ENCODE data around the gene SPTLC1.
"Not testable (repeated sequence)": the region's sequence is repeated elsewhere in the genome, so short reads cannot be mapped to it uniquely, and the experiment has no call there.

The SPTLC1 gene

DNA sequence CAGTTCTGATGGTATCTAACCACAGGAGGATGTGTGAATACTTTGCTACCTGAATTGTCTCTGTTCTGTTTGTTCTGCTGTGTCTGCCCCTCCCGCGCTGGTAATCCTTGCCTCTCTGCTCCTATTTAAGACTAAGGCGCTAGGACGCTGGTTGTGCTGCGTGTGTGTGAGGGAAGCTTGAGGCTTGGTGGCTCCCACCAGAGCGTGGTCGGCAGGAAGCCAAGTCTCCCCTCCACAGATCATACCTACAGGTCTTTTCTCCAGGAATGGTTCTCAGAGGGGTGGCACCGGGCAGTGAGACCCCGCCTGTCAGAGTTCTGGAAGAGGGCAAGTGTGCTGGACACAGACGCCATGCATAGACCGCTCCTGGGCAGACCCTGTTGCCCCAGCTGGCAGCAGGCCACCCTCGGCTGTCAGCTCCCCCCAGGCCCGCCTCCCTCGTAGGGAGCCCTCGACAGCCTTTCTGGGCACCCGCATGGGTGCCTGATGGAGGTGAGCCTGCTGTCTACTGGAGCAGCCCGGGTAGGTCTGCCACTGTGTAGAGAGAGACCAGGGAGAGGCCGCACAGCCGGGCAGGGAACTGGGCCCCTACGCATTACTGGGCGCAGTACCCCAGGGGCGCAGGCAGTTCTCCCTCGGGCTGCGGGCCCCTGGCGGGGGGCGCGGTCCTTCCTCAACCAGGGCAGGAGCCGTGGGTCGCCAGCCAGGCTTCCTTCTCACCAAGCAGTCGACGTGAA, 111.7 kb downstream of the SPTLC1 start:
- in situ Hi-C loops (cut with MboI; ENCODE audit: low pct_unique_long_range_greater_than_20kb, low sequenced_read_pairs) = no loop called here
- DNase-seq = no peak

DNA sequence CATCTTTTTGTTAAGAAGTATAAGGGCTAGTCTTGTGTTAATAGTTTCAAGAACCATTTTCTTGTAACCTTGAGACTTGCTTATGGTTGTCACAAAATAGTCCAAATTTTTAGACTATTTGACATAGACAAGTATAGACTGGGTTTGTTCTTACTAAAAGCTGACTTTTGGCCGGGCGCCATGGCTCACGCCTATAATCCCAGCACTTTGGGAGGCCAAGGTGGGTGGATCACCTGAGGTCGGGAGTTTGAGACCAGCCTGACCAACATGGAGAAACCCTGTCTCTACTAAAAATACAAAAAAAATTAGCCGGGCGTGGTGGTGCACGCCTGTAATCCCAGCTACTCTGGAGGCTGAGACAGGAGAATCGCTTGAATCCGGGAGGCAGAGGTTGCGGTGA, 113.3 kb downstream of the SPTLC1 start:
- in situ Hi-C loops (cut with MboI; ENCODE audit: low pct_unique_long_range_greater_than_20kb, low sequenced_read_pairs); DNase-seq: not testable (repeated sequence)

DNA sequence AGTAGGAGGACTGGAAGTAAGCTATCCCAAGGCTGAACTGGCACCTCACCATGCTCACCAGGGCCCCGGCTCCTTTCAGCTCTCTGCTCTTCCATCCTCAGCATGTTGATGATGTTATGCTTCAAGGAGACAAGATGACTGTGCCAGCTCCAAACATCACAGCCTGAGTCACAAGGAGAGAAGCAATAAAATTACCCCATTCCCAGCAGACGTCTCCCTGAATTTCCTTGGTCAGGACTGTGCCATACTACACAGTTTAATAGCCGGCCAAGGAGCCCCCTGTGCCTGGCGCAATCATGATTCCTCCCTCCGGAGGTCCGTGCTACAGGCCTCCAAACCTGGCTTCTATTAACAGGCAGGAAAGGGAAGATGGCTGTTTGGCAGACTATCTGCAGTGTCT, 114.0 kb downstream of the SPTLC1 start:
- in situ Hi-C loops (cut with MboI; ENCODE audit: low pct_unique_long_range_greater_than_20kb, low sequenced_read_pairs) = no loop called here

DNA sequence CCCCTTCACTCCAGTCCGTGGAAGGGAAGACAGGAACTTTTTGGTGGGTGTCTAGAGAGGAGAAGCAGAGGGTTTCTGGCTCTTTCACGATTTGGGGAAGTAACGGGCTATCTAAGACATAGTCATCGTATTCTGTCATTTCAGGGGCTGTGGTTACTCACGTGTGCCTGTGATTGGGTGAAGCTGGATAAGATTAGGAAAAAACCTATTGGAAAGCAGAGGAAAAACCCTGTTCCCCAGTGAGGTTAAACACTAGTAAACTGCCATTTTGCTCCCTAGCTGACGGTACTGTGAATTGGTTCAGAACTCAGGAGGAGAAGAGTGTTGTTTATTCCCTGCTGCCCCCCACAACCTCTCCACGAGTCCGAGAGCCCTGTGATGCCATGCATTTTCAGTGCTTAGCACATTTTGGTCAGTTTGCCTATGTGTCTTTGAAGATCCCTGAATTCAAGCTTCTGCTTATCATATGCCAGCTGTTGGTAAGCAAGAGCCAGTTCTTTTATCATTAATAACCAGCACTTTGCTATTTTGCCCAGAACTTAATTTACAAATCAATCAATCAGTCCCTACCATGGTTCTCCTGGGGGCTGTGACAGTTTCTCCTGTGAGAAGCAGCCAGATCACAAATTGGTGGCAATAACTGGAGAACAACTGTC, 120.1 kb downstream of the SPTLC1 start:
- in situ Hi-C loops (cut with MboI; ENCODE audit: low pct_unique_long_range_greater_than_20kb, low sequenced_read_pairs) = no loop called here
- peak; percentile 33 for DNase-seq

More for the DNA sequence above, 114.0 kb downstream of the SPTLC1 start:
- no peak for DNase-seq

DNA sequence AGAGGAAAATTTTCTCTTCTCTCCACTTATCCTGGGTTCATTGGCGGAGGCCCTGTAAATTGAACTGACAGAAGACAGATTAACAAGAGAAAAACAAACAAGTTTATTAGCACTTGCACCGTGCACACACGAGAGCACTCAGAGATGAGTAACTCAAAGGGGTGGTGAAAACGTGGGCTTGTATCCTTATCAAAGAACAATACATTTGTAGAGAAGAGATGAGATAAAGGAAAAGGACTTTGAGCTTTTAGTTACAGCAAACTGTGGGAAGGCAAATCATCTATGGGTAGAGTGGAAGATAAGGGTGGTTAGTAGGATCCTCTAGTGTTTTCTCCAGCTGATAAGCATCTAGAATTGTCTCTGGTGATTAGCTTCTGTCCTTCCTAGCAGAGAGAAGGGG, 120.8 kb downstream of the SPTLC1 start:
- no peak for DNase-seq
- in situ Hi-C loops (cut with MboI; ENCODE audit: low pct_unique_long_range_greater_than_20kb, low sequenced_read_pairs) = no loop called here

DNA sequence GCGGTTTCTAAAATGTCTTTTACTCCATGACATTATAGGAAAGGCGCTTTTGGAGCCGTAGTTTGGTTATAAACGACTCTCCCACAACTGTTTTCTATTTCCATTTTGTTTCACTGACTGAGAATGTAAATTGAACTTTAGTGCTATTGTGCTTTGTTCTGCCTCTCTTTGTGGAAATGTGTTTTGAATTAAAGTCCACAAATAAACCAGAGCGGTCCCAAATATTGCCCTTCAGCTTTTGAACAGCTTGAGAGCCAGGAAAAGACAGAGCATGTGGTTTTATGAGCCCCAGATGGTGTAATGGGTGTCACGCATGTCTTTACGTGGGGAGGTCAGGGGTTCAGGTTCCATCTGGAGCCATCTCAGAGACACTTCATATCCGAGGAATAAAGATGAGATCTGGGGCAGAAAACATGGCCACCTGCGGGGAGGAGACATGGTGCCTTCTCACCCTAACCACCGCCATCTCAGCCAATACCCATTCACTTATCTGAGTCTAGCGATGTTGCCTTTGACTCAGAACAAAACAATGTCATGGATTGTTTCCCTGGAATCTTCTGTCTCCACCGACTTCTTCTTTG, 122.7 kb downstream of the SPTLC1 start:
- in situ Hi-C loops (cut with MboI; ENCODE audit: low pct_unique_long_range_greater_than_20kb, low sequenced_read_pairs) = no loop called here
- DNase-seq = no peak

DNA sequence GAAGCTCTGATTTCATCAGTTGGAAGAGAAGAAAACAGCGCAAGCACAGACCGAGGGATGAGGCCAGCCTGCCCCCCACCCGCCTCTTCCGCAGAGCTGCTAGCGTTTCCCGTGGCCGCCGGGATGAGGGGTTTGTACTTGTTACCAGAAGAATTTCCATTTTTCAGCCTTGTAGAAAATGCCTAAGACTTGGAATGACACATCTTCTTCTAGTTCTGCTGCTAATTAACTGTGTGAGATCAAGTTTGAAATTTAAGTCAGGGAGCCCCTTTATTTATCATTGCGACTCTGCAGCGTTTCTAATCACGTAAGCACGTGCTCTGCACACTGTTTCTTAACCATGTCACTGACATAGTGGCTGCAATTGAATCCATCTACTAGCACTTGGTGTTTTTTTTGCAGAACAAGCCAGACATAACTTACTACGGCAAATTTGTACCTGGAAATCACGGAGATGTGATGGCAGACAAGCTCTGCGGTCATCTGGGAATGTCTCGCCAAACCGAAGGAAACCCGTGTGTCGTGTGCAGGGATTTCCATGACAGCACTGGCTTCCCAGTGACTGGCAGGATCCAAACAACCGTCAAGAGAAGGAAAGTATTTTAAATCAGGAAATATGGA, 123.4 kb downstream of the SPTLC1 start:
- in situ Hi-C loops (cut with MboI; ENCODE audit: low pct_unique_long_range_greater_than_20kb, low sequenced_read_pairs) = no loop called here

DNA sequence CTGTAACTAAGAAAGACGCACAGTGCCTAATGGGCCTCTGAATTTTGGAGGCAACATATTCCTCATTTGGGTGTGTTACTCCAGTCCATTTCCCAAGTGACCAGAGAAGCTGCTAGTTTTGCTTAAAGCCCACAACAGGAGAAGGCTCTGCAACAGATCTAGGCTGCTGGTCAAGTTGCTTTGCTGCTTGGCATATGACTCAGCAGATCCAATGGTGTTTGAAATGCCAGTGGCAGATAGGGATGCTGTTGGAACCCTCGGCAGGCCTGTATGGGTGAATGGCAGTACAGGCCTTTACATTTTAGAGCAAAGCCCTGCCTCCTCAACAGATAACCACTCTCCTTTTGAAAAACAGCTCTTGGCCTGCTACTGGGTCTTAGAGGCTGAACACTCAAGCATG, 129.0 kb downstream of the SPTLC1 start:
- in situ Hi-C loops (cut with MboI; ENCODE audit: low pct_unique_long_range_greater_than_20kb, low sequenced_read_pairs) = no loop called here
- no peak for DNase-seq

More for the DNA sequence above, 123.4 kb downstream of the SPTLC1 start:
- no peak for DNase-seq

DNA sequence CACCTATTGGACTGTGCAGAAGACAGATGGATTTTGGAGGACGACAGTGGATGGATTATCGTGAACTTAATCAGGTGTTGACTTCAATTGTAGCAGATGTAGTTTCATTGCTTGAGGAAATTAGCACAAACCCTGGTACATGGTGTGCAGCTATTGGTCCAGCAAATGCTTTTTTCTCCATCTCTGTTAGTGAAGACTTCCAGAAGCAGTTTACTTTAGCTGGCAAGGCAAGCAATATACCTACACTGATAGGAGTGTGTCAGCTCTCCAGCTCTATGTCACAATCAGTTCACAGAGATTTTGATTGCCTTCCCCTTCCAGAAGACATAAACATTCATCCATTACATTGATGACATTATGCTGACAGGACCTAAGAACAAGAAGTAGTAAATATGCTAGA, 129.5 kb downstream of the SPTLC1 start:
- no peak for DNase-seq
- in situ Hi-C loops (cut with MboI; ENCODE audit: low pct_unique_long_range_greater_than_20kb, low sequenced_read_pairs) = no loop called here
